ENCODE results near the gene ADARB2.

The ADARB2 gene

GRCh38 chr10:1333981-1334380 is 403.3 kb downstream of the ADARB2 start:
- no peak for TF ChIP-seq SIN3A (IDR thresholded peaks at IDR 0.05; ENCODE audit: borderline replicate concordance, insufficient read depth, low read length)
- no peak for TF ChIP-seq POLR2AphosphoS5 (IDR thresholded peaks at IDR 0.05; ENCODE audit: low read depth, low read length)

GRCh38 chr10:1331560-1331959 is 405.8 kb downstream of the ADARB2 start:
- TF ChIP-seq REST (IDR thresholded peaks at IDR 0.05; ENCODE audit: insufficient read depth in 1 of 2, low read depth in 2 of 2, low read length in 2 of 2) (no peak), FOXP2 (optimal IDR thresholded peaks at IDR 0.05; ENCODE audit: borderline replicate concordance, extremely low read depth, extremely low read length, insufficient read depth) (no peak), TAF1 (IDR thresholded peaks at IDR 0.05; ENCODE audit: borderline replicate concordance, insufficient read depth, low read length) (no peak), POLR2AphosphoS5 (IDR thresholded peaks at IDR 0.05; ENCODE audit: low read depth, low read length) (no peak), SIN3A (IDR thresholded peaks at IDR 0.05; ENCODE audit: borderline replicate concordance, insufficient read depth, low read length) (no peak)

GRCh38 chr10:1329622-1330021 is 407.7 kb downstream of the ADARB2 start:
- TF ChIP-seq POLR2AphosphoS5 (IDR thresholded peaks at IDR 0.05; ENCODE audit: low read depth, low read length) (no peak), TAF1 (IDR thresholded peaks at IDR 0.05; ENCODE audit: borderline replicate concordance, insufficient read depth, low read length) (no peak), SIN3A (IDR thresholded peaks at IDR 0.05; ENCODE audit: borderline replicate concordance, insufficient read depth, low read length) (no peak), FOXP2 (optimal IDR thresholded peaks at IDR 0.05; ENCODE audit: borderline replicate concordance, extremely low read depth, extremely low read length, insufficient read depth) (no peak), REST (IDR thresholded peaks at IDR 0.05; ENCODE audit: insufficient read depth in 1 of 2, low read depth in 2 of 2, low read length in 2 of 2) (no peak)

GRCh38 chr10:1328981-1329614 is 408.2 kb downstream of the ADARB2 start:
- TF ChIP-seq REST (IDR thresholded peaks at IDR 0.05; ENCODE audit: insufficient read depth in 1 of 2, low read depth in 2 of 2, low read length in 2 of 2) = no peak
- TF ChIP-seq SIN3A (IDR thresholded peaks at IDR 0.05; ENCODE audit: borderline replicate concordance, insufficient read depth, low read length) = no peak
- TF ChIP-seq POLR2AphosphoS5 (IDR thresholded peaks at IDR 0.05; ENCODE audit: low read depth, low read length) = no peak
- no peak for TF ChIP-seq TAF1 (IDR thresholded peaks at IDR 0.05; ENCODE audit: borderline replicate concordance, insufficient read depth, low read length)
- TF ChIP-seq FOXP2 (optimal IDR thresholded peaks at IDR 0.05; ENCODE audit: borderline replicate concordance, extremely low read depth, extremely low read length, insufficient read depth) = no peak

GRCh38 chr10:1328161-1328823 is 409.0 kb downstream of the ADARB2 start:
- TF ChIP-seq POLR2AphosphoS5 (IDR thresholded peaks at IDR 0.05; ENCODE audit: low read depth, low read length) = no peak
- no peak for TF ChIP-seq TAF1 (IDR thresholded peaks at IDR 0.05; ENCODE audit: borderline replicate concordance, insufficient read depth, low read length)
- no peak for TF ChIP-seq SIN3A (IDR thresholded peaks at IDR 0.05; ENCODE audit: borderline replicate concordance, insufficient read depth, low read length)
- TF ChIP-seq FOXP2 (optimal IDR thresholded peaks at IDR 0.05; ENCODE audit: borderline replicate concordance, extremely low read depth, extremely low read length, insufficient read depth) = no peak
- no peak for TF ChIP-seq REST (IDR thresholded peaks at IDR 0.05; ENCODE audit: insufficient read depth in 1 of 2, low read depth in 2 of 2, low read length in 2 of 2)
